GM12875 (cell line): ENCODE data around the gene ZSCAN2.

Experiments used
- H3K4me3 ChIP-seq: one replicate; pipeline ENCODE4 v1.5.1; 2011; ENCODE audit warnings: low read depth, low read length, control low read depth
- CTCF ChIP-seq: IDR thresholded peaks from 2 replicates; pipeline ENCODE4 v1.5.1; 2011; ENCODE audit warnings: low read depth, mild to moderate bottlenecking, control low read depth, inconsistent platforms, low read length, moderate library complexity, borderline replicate concordance; ENCODE audit not compliant: insufficient read depth

Gene ZSCAN2

GRCh38 chr15:84645997-84646396, 45.2 kb downstream of the ZSCAN2 start:
- H3K4me3 ChIP-seq, result no peak overlapping the region
- no peak for TF ChIP-seq CTCF

- H3K4me3 ChIP-seq, result no peak overlapping the region
- no peak for TF ChIP-seq CTCF
These were observed 46.9 kb downstream of the ZSCAN2 start for GRCh38 chr15:84647726-84648125.

GRCh38 chr15:84648539-84648938, 47.7 kb downstream of the ZSCAN2 start:
- no peak overlapping the region for H3K4me3 ChIP-seq
- TF ChIP-seq CTCF, result no peak

DNA sequence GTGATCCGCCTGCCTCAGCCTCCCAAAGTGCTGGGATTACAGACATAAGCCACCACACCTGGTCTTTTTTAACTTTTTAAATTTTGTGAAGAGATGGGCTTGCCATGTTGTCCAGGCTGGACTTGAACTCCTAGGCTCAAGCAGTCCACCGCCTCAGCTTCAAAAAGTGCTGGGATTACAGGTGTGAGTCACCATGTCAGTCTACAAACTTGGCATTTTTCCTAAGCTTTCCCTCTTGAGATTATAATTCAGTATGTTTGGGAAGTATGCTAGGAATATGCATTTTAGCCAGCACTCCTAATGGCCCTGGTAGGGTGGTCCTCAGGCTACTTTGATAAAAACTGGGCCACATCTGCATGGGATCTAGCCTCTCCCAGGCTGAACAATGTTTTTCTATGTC, 48.9 kb downstream of the ZSCAN2 start:
- TF ChIP-seq CTCF, result no peak
- no peak overlapping the region for H3K4me3 ChIP-seq

DNA sequence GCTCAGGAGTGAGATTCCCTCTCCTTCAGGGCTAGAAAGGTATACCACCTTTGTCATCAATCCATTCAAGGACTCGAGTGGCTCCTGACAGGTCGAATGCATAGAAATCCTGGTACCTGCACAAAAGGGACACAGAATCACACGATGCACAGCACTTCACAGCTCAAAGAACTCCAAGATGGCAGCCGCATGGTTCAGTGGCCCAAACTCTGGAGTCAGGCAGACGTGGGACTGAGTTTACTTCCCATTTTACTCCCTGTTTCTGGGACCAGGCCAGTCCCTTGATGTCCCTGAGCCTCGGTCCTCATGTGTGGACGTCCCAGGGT, 52.7 kb downstream of the ZSCAN2 start:
- no peak for TF ChIP-seq CTCF
- H3K4me3 ChIP-seq, result peak overlapping the region; percentile 86

DNA sequence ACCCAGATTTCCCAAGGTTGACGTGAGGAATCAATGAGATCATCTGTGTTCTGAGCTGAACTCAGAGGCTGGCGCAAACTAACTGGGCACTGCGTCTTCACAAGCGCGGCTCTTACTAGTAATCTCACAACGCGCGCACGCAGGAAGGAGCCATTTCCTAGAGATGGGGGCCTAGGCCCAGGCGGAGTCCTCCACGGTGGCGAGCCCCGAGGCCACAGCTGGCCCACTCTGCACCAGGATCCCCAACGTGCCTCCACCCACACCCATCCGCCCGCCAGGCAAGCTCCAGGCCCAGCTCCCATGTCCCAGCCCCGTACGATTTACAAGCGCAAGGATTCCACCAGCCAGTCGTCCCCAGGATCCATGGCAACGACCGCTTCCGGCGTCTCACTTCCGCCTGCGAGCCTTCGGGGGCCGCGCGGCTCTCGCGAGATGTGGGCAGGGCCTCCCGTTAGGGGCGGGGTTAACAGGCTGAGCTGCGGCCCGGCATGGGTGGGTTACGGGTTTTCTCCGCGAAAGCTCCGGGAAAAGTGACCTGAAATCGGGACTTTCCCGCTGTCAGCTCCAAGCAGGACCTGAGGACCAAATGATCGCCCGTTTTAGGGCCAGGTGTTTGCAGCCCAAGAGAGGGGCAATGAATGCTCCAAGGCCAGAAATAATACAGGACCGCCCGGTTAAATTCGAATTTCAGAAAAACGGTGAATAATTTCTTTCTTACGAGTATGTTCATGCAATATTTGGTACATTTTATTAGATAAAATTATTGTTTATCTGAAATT, 53.3 kb downstream of the ZSCAN2 start, which contains the start of gene WDR73:
Gene WDR73 (minus strand): TSS at position 374 of the 779 bp plus-strand sequence. CDS start 9 bp downstream, at position 365.
- H3K4me3 ChIP-seq, result peak within 1 kb of the TSS; percentile 86
- no peak for TF ChIP-seq CTCF

DNA sequence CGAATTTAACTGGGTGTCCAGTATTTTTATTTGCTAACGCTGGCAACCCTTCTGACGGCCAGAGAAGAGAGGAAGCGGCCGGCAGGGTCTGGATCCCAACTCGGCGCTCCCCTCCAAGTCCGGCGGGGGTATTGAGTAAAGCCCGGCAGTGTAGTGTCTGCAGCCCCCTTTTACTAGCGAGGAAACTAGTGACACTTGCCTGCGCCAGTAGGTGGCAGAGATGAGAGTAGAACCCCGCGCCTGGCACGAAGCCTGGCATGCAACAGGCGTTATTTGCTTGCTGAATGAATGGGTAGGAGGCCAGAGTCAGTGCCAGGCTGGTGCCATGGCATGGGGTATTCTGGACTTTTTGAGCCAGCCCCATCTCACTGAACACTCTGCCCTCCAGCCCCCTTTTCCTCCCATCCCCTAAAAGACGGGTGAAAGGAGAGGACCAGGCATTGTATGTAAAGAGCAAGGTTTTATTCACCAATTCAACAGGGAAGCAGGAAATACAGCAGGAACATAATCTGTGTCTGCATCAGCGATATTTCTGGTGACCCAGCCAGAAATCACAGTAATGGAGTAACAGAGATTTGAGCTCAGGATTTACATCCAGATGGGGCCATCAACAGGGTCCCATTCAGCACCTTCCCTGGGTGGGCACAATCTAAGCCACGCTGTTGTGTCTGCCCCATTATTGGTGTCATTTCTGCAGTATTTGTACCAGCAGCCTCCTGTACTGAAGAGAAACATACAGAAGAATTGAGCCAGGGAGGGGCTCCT, 54.1 kb downstream of the ZSCAN2 start:
- H3K4me3 ChIP-seq, result peak overlapping the region; percentile 86
- peak; percentile 75 for TF ChIP-seq CTCF
